ENCODE data around the gene PIP5K1B. TPM values are rescaled to one million over a fixed set of nuclear protein-coding genes. Genes with fewer than 3 reads are reported as not detected.
A peak's percentile ranks its signal among the peaks of the same experiment; 100 is the strongest.

Gene PIP5K1B
- total and polyA plus RNA-seq, 2 experiments from 2014 or later = 1.3 to 2.8 TPM

DNA sequence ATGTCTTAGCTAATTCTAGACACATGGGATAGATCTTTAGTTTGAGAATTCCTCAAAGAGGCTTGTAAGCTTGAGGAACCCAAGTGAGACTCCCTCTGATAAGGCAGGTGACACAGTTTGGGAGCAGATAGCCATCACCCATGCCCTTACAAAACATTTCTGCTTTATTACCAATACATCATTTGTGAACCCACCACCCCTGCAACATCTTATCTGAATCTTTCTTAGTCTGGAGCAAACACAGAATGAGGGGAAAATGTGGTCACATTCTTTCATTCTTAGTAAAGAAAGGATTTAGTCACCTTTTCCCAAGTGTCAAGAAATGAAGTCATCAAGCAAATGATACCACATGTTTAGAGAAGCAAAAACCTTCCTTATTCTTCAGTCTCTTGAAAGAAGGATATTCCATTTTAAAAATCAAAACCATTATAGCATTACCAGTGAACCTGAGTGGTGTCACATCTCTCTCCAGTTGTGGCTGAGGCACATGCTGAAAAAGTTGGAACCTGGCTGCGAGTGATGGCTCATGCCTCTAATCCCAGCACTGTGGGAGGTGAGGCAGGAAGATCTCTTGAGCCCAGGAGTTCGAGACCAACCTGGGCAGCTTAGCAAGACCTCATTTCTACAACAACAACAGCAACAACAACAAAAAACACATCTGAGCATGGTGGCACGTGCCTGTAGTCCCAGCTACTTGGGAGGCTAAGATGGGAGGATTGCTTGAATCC lies 243.0 kb downstream of the PIP5K1B start:
- H3K27ac Mint-ChIP-seq = peak overlapping the region; percentile 54; the same call in 1 of the 2 replicates
- H3K27me3 Mint-ChIP-seq (ENCODE audit: insufficient read depth, low read depth, poor library complexity) = peaks cover 12% of the 10 kb centered on the region
- ATAC-seq (no peak), DNase-seq (ENCODE audit: low spot score) (no peak)
- peaks cover 66% of the 10 kb centered on the region for H3K4me1 Mint-ChIP-seq
- H3K4me3 ChIP-seq = no peak overlapping the region
- H3K9me3 Mint-ChIP-seq = no peaks in the 10 kb centered on the region
- H3K4me1 ChIP-seq (ENCODE audit: insufficient read depth) = peaks cover 42% of the 10 kb centered on the region
- H3K79me2 ChIP-seq (replicated peaks; ENCODE audit: insufficient read depth) = no peaks in the 10 kb centered on the region
- H3K4me2 ChIP-seq = no peak overlapping the region
- H3K27me3 ChIP-seq (ENCODE audit: insufficient read depth) = no peaks in the 10 kb centered on the region
- H3K27ac ChIP-seq (ENCODE audit: low read depth) = 0 out of 2 replicates have a peak overlapping the region, but pooled peaks have one; percentile 8
- TF ChIP-seq, protein P1, sequence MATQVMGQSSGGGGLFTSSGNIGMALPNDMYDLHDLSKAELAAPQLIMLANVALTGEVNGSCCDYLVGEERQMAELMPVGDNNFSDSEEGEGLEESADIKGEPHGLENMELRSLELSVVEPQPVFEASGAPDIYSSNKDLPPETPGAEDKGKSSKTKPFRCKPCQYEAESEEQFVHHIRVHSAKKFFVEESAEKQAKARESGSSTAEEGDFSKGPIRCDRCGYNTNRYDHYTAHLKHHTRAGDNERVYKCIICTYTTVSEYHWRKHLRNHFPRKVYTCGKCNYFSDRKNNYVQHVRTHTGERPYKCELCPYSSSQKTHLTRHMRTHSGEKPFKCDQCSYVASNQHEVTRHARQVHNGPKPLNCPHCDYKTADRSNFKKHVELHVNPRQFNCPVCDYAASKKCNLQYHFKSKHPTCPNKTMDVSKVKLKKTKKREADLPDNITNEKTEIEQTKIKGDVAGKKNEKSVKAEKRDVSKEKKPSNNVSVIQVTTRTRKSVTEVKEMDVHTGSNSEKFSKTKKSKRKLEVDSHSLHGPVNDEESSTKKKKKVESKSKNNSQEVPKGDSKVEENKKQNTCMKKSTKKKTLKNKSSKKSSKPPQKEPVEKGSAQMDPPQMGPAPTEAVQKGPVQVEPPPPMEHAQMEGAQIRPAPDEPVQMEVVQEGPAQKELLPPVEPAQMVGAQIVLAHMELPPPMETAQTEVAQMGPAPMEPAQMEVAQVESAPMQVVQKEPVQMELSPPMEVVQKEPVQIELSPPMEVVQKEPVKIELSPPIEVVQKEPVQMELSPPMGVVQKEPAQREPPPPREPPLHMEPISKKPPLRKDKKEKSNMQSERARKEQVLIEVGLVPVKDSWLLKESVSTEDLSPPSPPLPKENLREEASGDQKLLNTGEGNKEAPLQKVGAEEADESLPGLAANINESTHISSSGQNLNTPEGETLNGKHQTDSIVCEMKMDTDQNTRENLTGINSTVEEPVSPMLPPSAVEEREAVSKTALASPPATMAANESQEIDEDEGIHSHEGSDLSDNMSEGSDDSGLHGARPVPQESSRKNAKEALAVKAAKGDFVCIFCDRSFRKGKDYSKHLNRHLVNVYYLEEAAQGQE (IDR thresholded peaks at IDR 0.05; ENCODE audit: unreplicated experiment) = no peak
- TF ChIP-seq, protein P2, sequence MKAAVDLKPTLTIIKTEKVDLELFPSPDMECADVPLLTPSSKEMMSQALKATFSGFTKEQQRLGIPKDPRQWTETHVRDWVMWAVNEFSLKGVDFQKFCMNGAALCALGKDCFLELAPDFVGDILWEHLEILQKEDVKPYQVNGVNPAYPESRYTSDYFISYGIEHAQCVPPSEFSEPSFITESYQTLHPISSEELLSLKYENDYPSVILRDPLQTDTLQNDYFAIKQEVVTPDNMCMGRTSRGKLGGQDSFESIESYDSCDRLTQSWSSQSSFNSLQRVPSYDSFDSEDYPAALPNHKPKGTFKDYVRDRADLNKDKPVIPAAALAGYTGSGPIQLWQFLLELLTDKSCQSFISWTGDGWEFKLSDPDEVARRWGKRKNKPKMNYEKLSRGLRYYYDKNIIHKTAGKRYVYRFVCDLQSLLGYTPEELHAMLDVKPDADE (IDR thresholded peaks at IDR 0.05) = no peak
- no peak for TF ChIP-seq NANOG (IDR thresholded peaks at IDR 0.05; ENCODE audit: borderline replicate concordance)
- TF ChIP-seq CREB1 (CRISPR knock-in tag; IDR thresholded peaks at IDR 0.05; ENCODE audit: low read depth) = no peak
- no peak for TF ChIP-seq ZNF114 (CRISPR knock-in tag; IDR thresholded peaks at IDR 0.05)
- TF ChIP-seq EZH2phosphoT487 (IDR thresholded peaks at IDR 0.05; ENCODE audit: unreplicated experiment) = no peak
- TF ChIP-seq STAT1 (IDR thresholded peaks at IDR 0.05; ENCODE audit: unreplicated experiment) = no peak
- TF ChIP-seq POLR2AphosphoS5 (IDR thresholded peaks at IDR 0.05; ENCODE audit: low read depth) = no peak
- TF ChIP-seq, protein P3, sequence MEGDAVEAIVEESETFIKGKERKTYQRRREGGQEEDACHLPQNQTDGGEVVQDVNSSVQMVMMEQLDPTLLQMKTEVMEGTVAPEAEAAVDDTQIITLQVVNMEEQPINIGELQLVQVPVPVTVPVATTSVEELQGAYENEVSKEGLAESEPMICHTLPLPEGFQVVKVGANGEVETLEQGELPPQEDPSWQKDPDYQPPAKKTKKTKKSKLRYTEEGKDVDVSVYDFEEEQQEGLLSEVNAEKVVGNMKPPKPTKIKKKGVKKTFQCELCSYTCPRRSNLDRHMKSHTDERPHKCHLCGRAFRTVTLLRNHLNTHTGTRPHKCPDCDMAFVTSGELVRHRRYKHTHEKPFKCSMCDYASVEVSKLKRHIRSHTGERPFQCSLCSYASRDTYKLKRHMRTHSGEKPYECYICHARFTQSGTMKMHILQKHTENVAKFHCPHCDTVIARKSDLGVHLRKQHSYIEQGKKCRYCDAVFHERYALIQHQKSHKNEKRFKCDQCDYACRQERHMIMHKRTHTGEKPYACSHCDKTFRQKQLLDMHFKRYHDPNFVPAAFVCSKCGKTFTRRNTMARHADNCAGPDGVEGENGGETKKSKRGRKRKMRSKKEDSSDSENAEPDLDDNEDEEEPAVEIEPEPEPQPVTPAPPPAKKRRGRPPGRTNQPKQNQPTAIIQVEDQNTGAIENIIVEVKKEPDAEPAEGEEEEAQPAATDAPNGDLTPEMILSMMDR (conservative IDR thresholded peaks at IDR 0.05; ENCODE audit: low read depth in 2 of 2) = no peak
- no peak for TF ChIP-seq JUNB (IDR thresholded peaks at IDR 0.05; ENCODE audit: unreplicated experiment)
- 0 out of 2 replicates have a peak, but pooled peaks cover 4% of the 10 kb centered on the region for H3K9me2 ChIP-seq (ENCODE audit: insufficient read depth)
- no peaks in the 10 kb centered on the region for H4K20me1 ChIP-seq (replicated peaks; ENCODE audit: insufficient read depth)
- no peak overlapping the region for H3K4me3 Mint-ChIP-seq
- no peaks in the 10 kb centered on the region for H3K36me3 ChIP-seq (ENCODE audit: insufficient read depth)
- no peak overlapping the region for H2AFZ ChIP-seq
- no peaks in the 10 kb centered on the region for H3F3A ChIP-seq (replicated peaks; ENCODE audit: low read depth)
- H3K36me3 Mint-ChIP-seq (ENCODE audit: low read depth) = no peaks in the 10 kb centered on the region

Measured in GM23338 (cell line).